Common myeloid progenitor, CD34-positive (primary cell): ENCODE measurements around the gene CACFD1.
"Not testable (repeated sequence)": the region's sequence is repeated elsewhere in the genome, so short reads cannot be mapped to it uniquely, and the experiment has no call there.

Experiments used
- CTCF ChIA-PET: fragments of 350-600 bp; sonication (Branson Sonifier 250); formaldehyde crosslinking; loops from one replicate; lab custom pipeline; 2021; ENCODE audit warnings: antibody characterized with exemption; lab: Charles Lee
- POLR2A ChIA-PET: fragments of 350-600 bp; sonication (Branson Sonifier 250); formaldehyde crosslinking; loops from one replicate; lab custom pipeline; 2021; ENCODE audit warnings: antibody characterized with exemption; lab: Charles Lee
- DNase-seq, 3 donors: peaks; one replicate each; pipeline versions ENCODE4 v3.0.0 to v3.0.0-alpha.2; 2013
- H3K27ac ChIP-seq, 2 experiments: 1 replicate in 1 of 2; 2 replicates in 1 of 2; pipeline ENCODE4 v1.7.0; 2013; ENCODE audit warnings: inconsistent platforms in 2 of 2, low read length in 2 of 2, mild to moderate bottlenecking in 2 of 2, low read depth in 1 of 2, moderate library complexity in 1 of 2; ENCODE audit not compliant: severe bottlenecking in 2 of 2, insufficient read depth in 1 of 2, poor library complexity in 1 of 2
- H3K27me3 ChIP-seq, 5 experiments: replicated peaks in 2 of 5; 1 replicate in 3 of 5; 2 replicates in 2 of 5; pipeline versions ENCODE4 v1.6.1 to v1.7.0; 2013; ENCODE audit warnings: low read length in 4 of 5, mild to moderate bottlenecking in 2 of 5, moderate library complexity in 2 of 5, inconsistent platforms in 1 of 5; ENCODE audit not compliant: insufficient read depth in 5 of 5, control insufficient read depth in 4 of 5
- H3K36me3 ChIP-seq, 4 experiments: 1 replicate in 2 of 4; 2 replicates in 2 of 4; pipeline versions ENCODE4 v1.6.1 to v1.7.0; 2013; ENCODE audit warnings: low read length in 3 of 4, control low read depth in 1 of 4, mild to moderate bottlenecking in 1 of 4; ENCODE audit not compliant: control insufficient read depth in 4 of 4, insufficient read depth in 4 of 4
- H3K4me1 ChIP-seq, 4 experiments: 1 replicate in 3 of 4; 2 replicates in 1 of 4; pipeline versions ENCODE4 v1.6.1 to v1.7.1; 2013; ENCODE audit warnings: low read length in 3 of 4, mild to moderate bottlenecking in 3 of 4, control low read depth in 1 of 4, inconsistent platforms in 1 of 4, moderate library complexity in 1 of 4; ENCODE audit not compliant: control insufficient read depth in 4 of 4, insufficient read depth in 4 of 4; ENCODE audit errors: control extremely low read depth in 1 of 4
- H3K4me3 ChIP-seq, 7 experiments: 1 replicate in 4 of 7; 2 replicates in 3 of 7; pipeline versions ENCODE4 v1.5.1 to v1.7.0; 2013; ENCODE audit warnings: mild to moderate bottlenecking in 7 of 7, low read length in 6 of 7, moderate library complexity in 6 of 7, inconsistent platforms in 2 of 7, low read depth in 2 of 7, control low read depth in 1 of 7; ENCODE audit not compliant: insufficient read depth in 4 of 7, control insufficient read depth in 1 of 7; ENCODE audit errors: extremely low read depth in 1 of 7
- H3K9me3 ChIP-seq, 5 experiments: 1 replicate in 4 of 5; 2 replicates in 1 of 5; pipeline versions ENCODE4 v1.6.1 to v1.7.1; 2013; ENCODE audit warnings: low read length in 4 of 5, mild to moderate bottlenecking in 2 of 5, inconsistent platforms in 1 of 5, low read depth in 1 of 5, moderate library complexity in 1 of 5; ENCODE audit not compliant: control insufficient read depth in 4 of 5, insufficient read depth in 2 of 5; ENCODE audit errors: control extremely low read depth in 1 of 5
- WGBS: methylation state at CpG from one replicate; pipeline ENCODE4 v1.1.5; 2013; ENCODE audit not compliant: insufficient coverage; 5-methylcytosine and 5-hydroxymethylcytosine counted together

The CACFD1 gene

DNA sequence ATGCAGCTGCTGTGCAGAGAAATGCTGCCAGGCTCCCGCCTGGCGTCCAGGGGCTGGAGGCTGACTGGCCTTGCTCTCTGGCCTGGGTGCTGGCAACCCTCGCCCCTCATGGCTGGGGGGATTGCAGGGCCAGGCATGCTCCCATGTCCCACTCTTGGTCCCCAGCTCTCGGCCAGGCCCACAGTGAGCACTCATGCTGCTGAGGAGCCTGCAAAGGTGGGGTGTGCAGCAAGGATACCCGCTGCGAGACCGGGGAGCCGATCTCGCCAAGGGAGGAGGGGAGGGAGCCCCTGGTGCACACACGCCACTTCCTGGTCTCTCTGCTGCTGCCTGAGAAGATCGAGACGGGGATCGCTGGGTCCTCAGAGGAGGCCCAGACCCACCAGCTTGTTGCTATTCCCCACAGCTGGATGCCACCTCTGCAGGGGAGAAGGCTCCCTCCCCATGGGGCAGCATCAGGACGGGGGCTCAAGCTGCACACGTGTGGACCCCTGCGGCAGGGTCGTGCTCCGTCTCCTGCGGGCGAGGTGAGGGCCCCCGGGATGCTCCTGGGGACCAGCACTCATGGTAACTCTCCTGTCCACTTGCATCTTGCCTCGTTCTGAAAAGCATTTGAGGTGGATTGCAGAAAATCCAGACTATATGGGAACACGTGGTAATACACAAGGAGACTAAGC, 14.3 kb upstream of the CACFD1 start:
- 90% methylated on average over 21 of the region's 23 CpGs for WGBS
- H3K27me3 ChIP-seq = peaks cover 0 to 1% (median 0%) of the 10 kb centered on the region in 5 experiments
- POLR2A ChIA-PET = no interaction called here

DNA sequence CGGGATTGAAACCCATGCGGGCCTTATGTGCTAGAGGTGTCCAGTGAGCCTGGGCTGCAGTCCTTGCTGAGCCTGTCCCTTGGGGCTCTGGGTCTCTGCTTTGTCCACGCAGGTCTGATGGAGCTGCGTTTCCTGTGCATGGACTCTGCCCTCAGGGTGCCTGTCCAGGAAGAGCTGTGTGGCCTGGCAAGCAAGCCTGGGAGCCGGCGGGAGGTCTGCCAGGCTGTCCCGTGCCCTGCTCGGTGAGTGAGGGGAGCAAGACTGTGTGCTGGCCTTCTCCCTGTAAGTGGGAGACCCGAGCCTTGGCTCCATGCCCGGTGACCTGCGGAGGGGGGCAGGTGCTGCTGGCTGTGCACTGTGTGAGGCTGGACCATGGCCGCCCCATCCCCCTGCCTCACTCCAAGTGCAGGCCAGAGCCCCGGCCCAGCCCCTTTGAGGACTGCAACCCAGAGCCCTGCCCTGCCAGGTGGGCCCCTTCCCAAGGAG, 11.2 kb upstream of the CACFD1 start:
- no peaks in the 10 kb centered on the region for H3K4me1 ChIP-seq
- no peaks in the 10 kb centered on the region for H3K36me3 ChIP-seq
- CTCF ChIA-PET = interaction anchor here (0.6 kb wide), 1 partner anchor 38 kb away, joined by 3 read pairs; no protein-coding TSS in a partner anchor
- no peak overlapping the region for H3K4me3 ChIP-seq
- DNase-seq = no peak
- POLR2A ChIA-PET = no interaction called here
- H3K9me3 ChIP-seq = no peaks in the 10 kb centered on the region
- WGBS = 86% methylated on average over 10 of the region's 13 CpGs
- no peak overlapping the region for H3K27ac ChIP-seq
- peaks cover 0 to 1% (median 0%) of the 10 kb centered on the region in 5 experiments for H3K27me3 ChIP-seq

More for the DNA sequence above, 14.3 kb upstream of the CACFD1 start:
- Histone ChIP-seq H3K9me3 (no peaks in the 10 kb centered on the region), H3K27ac (no peak overlapping the region), H3K4me3 (no peak overlapping the region), H3K36me3 (no peaks in the 10 kb centered on the region), H3K4me1 (no peaks in the 10 kb centered on the region)
- no peak for DNase-seq
- CTCF ChIA-PET = interaction anchor here (1.3 kb wide), 1 partner anchor 9 kb away, joined by 4 read pairs; no protein-coding TSS in a partner anchor

DNA sequence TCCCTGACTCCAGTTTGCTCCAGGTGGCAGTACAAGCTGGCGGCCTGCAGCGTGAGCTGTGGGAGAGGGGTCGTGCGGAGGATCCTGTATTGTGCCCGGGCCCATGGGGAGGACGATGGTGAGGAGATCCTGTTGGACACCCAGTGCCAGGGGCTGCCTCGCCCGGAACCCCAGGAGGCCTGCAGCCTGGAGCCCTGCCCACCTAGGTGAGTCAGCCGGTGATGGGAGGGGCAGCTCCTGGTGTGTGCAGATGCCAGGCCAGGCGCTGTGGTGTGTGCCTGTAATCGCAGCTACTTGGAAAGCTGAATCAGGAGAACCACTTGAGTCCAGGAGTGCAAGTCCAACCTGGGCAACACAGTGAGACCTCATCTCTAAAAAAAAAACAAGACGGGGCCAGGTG, 10.0 kb upstream of the CACFD1 start:
- Histone ChIP-seq H3K4me3 (no peak overlapping the region), H3K4me1 (peaks cover 0 to 3% (median 0%) of the 10 kb centered on the region in 4 experiments), H3K36me3 (no peaks in the 10 kb centered on the region), H3K9me3 (no peaks in the 10 kb centered on the region), H3K27me3 (peaks cover 0 to 1% (median 0%) of the 10 kb centered on the region in 5 experiments), H3K27ac (no peak overlapping the region)
- WGBS = 97% methylated on average over 11 of the region's 12 CpGs
- CTCF ChIA-PET = no interaction called here
- DNase-seq = no peak
- POLR2A ChIA-PET = no interaction called here

- H3K4me3 ChIP-seq, H3K27me3 ChIP-seq, H3K27ac ChIP-seq, POLR2A ChIA-PET, H3K36me3 ChIP-seq, H3K4me1 ChIP-seq, H3K9me3 ChIP-seq: not testable (repeated sequence)
- DNase-seq = peak in 2 of 3 donors; percentile 31 to 45
- 100% methylated on average over 5 of the region's 5 CpGs for WGBS
- CTCF ChIA-PET = interaction anchor here (1.4 kb wide), 1 partner anchor 19 kb away, joined by 3 read pairs; no protein-coding TSS in a partner anchor
These were observed 7.9 kb upstream of the CACFD1 start for GRCh38 chr9:133451865-133452264.

DNA sequence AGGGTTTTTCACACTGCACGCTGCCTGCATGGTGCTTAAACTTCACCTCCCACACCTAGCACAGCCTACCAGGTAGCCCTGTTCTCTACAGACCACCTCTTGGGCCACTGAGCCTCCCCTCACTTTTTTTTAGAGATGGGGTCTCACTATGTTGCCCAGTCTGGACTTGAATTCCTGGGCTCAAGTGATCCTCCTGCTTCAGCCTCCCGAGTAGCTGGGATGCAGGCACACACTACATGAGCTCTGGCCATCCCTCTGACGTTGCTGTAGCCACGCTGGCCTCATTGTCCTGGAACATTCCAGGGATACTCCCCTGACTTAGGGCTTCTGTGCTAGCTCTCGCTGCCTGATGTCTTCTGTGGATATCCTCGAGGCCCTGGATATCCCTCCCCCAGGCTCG, 7.2 kb upstream of the CACFD1 start:
- CTCF ChIA-PET = no interaction called here
- Histone ChIP-seq H3K4me3 (no peak overlapping the region), H3K36me3 (no peaks in the 10 kb centered on the region), H3K9me3 (no peaks in the 10 kb centered on the region), H3K27ac (no peak overlapping the region), H3K4me1 (peaks cover 0 to 3% (median 0%) of the 10 kb centered on the region in 4 experiments), H3K27me3 (peaks cover 0 to 1% (median 0%) of the 10 kb centered on the region in 5 experiments)
- POLR2A ChIA-PET = no interaction called here
- DNase-seq = no peak
- 96% methylated on average over 7 of the region's 7 CpGs for WGBS

DNA sequence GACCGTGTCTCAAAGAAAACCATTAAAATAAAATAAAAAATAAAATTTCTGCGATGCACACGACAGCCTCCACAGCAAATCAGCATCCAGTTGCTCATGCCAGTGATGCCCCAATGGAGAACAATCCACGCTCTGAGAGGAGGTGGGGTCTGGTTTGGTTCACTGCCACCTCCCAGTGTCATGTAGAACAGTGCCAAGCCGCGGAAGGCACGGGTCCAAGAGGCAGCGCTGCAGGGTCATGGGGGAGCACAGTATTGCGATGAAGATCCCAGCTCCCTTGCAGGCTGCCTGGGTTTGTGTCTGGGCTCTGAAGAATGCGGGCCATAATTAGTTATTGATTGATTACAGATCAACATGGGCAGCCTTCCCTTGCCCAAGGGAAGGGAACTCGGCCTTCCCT, 6.1 kb upstream of the CACFD1 start:
- Histone ChIP-seq H3K27ac (no peak overlapping the region), H3K4me1 (peaks cover 0 to 4% (median 2%) of the 10 kb centered on the region in 4 experiments), H3K4me3 (no peak overlapping the region), H3K36me3 (no peaks in the 10 kb centered on the region), H3K9me3 (no peaks in the 10 kb centered on the region), H3K27me3 (peaks cover 0 to 1% (median 0%) of the 10 kb centered on the region in 5 experiments)
- DNase-seq = no peak
- POLR2A ChIA-PET = interaction anchor here (1.0 kb wide), 1 partner anchor 215 kb away, joined by 3 read pairs; no protein-coding TSS in a partner anchor
- WGBS = 94% methylated on average over 7 of the region's 11 CpGs
- CTCF ChIA-PET = interaction anchor here (0.8 to 1.6 kb wide), 2 partner anchors 9 to 21 kb away, joined by 3 read pairs; no protein-coding TSS in a partner anchor

DNA sequence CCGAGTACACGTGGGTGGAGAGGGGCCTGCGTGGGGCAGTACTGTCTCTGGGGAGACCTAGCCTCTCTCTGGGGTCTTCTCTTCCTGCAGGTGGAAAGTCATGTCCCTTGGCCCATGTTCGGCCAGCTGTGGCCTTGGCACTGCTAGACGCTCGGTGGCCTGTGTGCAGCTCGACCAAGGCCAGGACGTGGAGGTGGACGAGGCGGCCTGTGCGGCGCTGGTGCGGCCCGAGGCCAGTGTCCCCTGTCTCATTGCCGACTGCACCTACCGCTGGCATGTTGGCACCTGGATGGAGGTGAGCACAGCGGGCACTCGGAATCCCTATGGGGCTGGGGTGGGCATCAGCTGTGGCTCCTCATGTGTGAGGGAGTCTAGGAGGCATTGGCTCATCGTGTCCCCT, 5.5 kb upstream of the CACFD1 start:
- CTCF ChIA-PET = interaction anchor here (1.0 to 2.7 kb wide), 5 partner anchors 9 to 267 kb away, joined by 3 to 11 read pairs (median 4); no protein-coding TSS in a partner anchor
- 96% methylated on average over 18 of the region's 19 CpGs for WGBS
- DNase-seq = no peak
- Histone ChIP-seq H3K27ac (no peak overlapping the region), H3K27me3 (no peaks in the 10 kb centered on the region), H3K36me3 (no peaks in the 10 kb centered on the region), H3K9me3 (no peaks in the 10 kb centered on the region), H3K4me3 (no peak overlapping the region), H3K4me1 (peaks cover 3 to 11% (median 9%) of the 10 kb centered on the region in 4 experiments)
- POLR2A ChIA-PET = interaction anchor here (1.0 kb wide), 1 partner anchor 216 kb away, joined by 3 read pairs; no protein-coding TSS in a partner anchor
